A549 (cell line): Measurements from ENCODE around the gene PYURF.

ENCODE experiments used
- CHD2 ChIP-seq: fragments of 150-350 bp; IDR thresholded peaks from 2 replicates; pipeline ENCODE4 v1.6.1; 2014; ENCODE audit warnings: low read length; ENCODE audit not compliant: partially characterized antibody
- EP300 ChIP-seq, 2 experiments: fragments of >200 bp; sonication (Bioruptor Twin); formaldehyde crosslinking; IDR thresholded peaks; 2 replicates in 1 of 2; 3 replicates in 1 of 2; pipeline ENCODE4 v1.6.1; 2016 to 2017
- ESRRA ChIP-seq: fragments of 150-350 bp; IDR thresholded peaks from 2 replicates; pipeline ENCODE4 v1.6.1; 2014; ENCODE audit warnings: mild to moderate bottlenecking, low read length, borderline replicate concordance
- HES2 ChIP-seq: fragments of >200 bp; sonication (Bioruptor Twin); formaldehyde crosslinking; IDR thresholded peaks from 2 replicates; pipeline ENCODE4 v1.6.1; 2016
- NFE2L2 ChIP-seq: fragments of 150-350 bp; conservative IDR thresholded peaks from 2 replicates; pipeline ENCODE4 v1.6.1; 2014; ENCODE audit warnings: low read length
- NR3C1 ChIP-seq: fragments of >200 bp; sonication (Bioruptor Twin); formaldehyde crosslinking; IDR thresholded peaks from 3 replicates; pipeline ENCODE4 v1.6.1; 2017
- POLR2A ChIP-seq: IDR thresholded peaks from 2 replicates; pipeline ENCODE4 v1.6.1; 2012; ENCODE audit warnings: mild to moderate bottlenecking, low read length
- POLR2AphosphoS2 ChIP-seq: conservative IDR thresholded peaks from 2 replicates; pipeline ENCODE4 v1.6.1; 2012; ENCODE audit warnings: low read length, improper control_type of control experiment, inconsistent platforms
- RAD21 ChIP-seq, 2 experiments: fragments of >200 bp in 1 of 2; sonication (Bioruptor Twin) in 1 of 2; formaldehyde crosslinking in 1 of 2; IDR thresholded peaks in 1 of 2; conservative IDR thresholded peaks in 1 of 2; 2 replicates in 1 of 2; 3 replicates in 1 of 2; pipeline ENCODE4 v1.6.1; 2012 to 2018; ENCODE audit warnings: inconsistent platforms in 1 of 2
- TF ChIP-seq, protein P1 (sequence below): fragments of >200 bp; sonication (Bioruptor Twin); formaldehyde crosslinking; IDR thresholded peaks from 3 replicates; pipeline ENCODE4 v1.5.1; 2016

DNA sequence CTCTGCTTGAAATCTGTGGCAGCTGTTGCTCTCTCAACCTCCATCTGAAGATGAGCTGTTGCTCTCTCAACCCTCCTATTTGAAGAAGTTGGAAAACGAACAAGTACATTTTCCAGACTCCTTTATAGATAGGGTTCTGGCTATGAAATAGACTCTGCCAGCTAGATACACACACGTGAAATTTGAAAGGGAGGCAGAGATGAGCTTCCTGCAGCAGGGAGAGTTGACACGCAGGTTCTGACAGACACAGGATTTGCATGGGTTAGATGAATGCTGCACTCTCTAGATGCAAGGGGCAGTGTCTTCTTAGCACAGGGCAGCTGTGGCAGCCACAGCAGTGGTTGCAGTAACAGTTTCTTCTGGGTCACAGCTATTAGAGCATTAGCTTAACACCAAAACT is 8.0 kb upstream of the PYURF start:
- TF ChIP-seq, protein P1, sequence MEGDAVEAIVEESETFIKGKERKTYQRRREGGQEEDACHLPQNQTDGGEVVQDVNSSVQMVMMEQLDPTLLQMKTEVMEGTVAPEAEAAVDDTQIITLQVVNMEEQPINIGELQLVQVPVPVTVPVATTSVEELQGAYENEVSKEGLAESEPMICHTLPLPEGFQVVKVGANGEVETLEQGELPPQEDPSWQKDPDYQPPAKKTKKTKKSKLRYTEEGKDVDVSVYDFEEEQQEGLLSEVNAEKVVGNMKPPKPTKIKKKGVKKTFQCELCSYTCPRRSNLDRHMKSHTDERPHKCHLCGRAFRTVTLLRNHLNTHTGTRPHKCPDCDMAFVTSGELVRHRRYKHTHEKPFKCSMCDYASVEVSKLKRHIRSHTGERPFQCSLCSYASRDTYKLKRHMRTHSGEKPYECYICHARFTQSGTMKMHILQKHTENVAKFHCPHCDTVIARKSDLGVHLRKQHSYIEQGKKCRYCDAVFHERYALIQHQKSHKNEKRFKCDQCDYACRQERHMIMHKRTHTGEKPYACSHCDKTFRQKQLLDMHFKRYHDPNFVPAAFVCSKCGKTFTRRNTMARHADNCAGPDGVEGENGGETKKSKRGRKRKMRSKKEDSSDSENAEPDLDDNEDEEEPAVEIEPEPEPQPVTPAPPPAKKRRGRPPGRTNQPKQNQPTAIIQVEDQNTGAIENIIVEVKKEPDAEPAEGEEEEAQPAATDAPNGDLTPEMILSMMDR, result no peak
- TF ChIP-seq RAD21 (conservative IDR thresholded peaks at IDR 0.05 in 1 of 2, IDR thresholded peaks at IDR 0.05 in 1 of 2), result no peak
- no peak for TF ChIP-seq POLR2A
- no peak for TF ChIP-seq HES2
- no peak for TF ChIP-seq NR3C1
- TF ChIP-seq CHD2, result no peak
- no peak for TF ChIP-seq EP300 (IDR thresholded peaks at IDR 0.05)
- no peak for TF ChIP-seq POLR2AphosphoS2
- TF ChIP-seq ESRRA, result no peak
- no peak for TF ChIP-seq NFE2L2
